ENCODE data around the gene LBP. TPM values are rescaled to one million over a fixed set of nuclear protein-coding genes. Genes with fewer than 3 reads are reported as not detected.

The LBP gene
- total and polyA plus RNA-seq, 2 donors (not counting 1 experiment from before 2014, with no cell fraction given), result not detected

DNA sequence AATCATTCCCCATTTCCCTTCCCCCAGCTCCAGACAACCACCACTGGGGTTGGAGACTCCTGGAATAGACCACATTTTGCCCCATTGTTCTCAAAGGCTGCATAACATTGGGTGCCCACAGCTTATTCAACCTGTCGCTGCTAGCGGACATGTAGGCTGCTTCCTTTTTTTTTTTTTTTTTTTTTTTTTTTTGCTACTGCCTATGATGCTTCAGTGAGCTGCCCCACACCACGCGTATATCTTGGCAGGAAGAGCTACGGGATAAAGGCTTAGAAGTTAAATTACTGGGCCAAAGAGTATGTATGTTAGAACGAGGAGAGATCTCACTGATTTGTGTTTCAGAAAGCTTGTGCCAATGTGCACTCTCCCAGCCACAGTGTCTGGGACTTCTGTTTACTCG, 7.0 kb downstream of the LBP start:
- Histone ChIP-seq H3K4me1 (ENCODE audit: control insufficient read depth in 2 of 2, insufficient read depth in 2 of 2, low read length in 2 of 2) (no peaks in the 10 kb centered on the region), H3K36me3 (replicated peaks in 1 of 2; ENCODE audit: control extremely low read depth in 1 of 2, control insufficient read depth in 1 of 2, extremely low read depth in 1 of 2, insufficient read depth in 2 of 2, low read length in 1 of 2) (no peaks in the 10 kb centered on the region), H4K20me1 (ENCODE audit: control insufficient read depth, insufficient read depth, low read length, poor library complexity, severe bottlenecking) (no peaks in the 10 kb centered on the region), H3K27me3 (replicated peaks in 1 of 4; ENCODE audit: control extremely low read depth in 1 of 4, control insufficient read depth in 3 of 4, insufficient read depth in 4 of 4, low read length in 3 of 4) (peaks cover 0 to 2% (median 0%) of the 10 kb centered on the region in 4 experiments), H3K9ac (ENCODE audit: low read length) (no peak overlapping the region), H3K9me3 (ENCODE audit: control extremely low read depth in 1 of 3, control insufficient read depth in 2 of 3, insufficient read depth in 1 of 3, low read length in 2 of 3) (no peaks in the 10 kb centered on the region), H3K4me3 (ENCODE audit: control extremely low read depth in 1 of 5, extremely low read depth in 1 of 5, insufficient read depth in 1 of 5, low read depth in 2 of 5, low read length in 4 of 5) (no peak overlapping the region), H3K27ac (ENCODE audit: low read length in 2 of 2) (no peak overlapping the region), H3K4me2 (replicated peaks; ENCODE audit: low read depth, low read length, poor library complexity, severe bottlenecking) (no peak overlapping the region), H3K79me2 (ENCODE audit: control insufficient read depth, insufficient read depth, low read length) (no peaks in the 10 kb centered on the region), H2AFZ (ENCODE audit: insufficient read depth, low read depth, low read length, poor library complexity, severe bottlenecking) (no peak overlapping the region)
- Mint-ChIP-seq H3K4me1 (peaks cover 4% of the 10 kb centered on the region), H3K9me3 (ENCODE audit: insufficient read depth) (no peaks in the 10 kb centered on the region), H3K27ac (no peak overlapping the region), H3K4me3 (no peak overlapping the region), H3K27me3 (peaks cover 4% of the 10 kb centered on the region)
- TF ChIP-seq EZH2 (IDR thresholded peaks at IDR 0.05; ENCODE audit: borderline replicate concordance, insufficient read depth, low read depth, low read length, poor library complexity, severe bottlenecking), result no peak
- TF ChIP-seq, protein P1, sequence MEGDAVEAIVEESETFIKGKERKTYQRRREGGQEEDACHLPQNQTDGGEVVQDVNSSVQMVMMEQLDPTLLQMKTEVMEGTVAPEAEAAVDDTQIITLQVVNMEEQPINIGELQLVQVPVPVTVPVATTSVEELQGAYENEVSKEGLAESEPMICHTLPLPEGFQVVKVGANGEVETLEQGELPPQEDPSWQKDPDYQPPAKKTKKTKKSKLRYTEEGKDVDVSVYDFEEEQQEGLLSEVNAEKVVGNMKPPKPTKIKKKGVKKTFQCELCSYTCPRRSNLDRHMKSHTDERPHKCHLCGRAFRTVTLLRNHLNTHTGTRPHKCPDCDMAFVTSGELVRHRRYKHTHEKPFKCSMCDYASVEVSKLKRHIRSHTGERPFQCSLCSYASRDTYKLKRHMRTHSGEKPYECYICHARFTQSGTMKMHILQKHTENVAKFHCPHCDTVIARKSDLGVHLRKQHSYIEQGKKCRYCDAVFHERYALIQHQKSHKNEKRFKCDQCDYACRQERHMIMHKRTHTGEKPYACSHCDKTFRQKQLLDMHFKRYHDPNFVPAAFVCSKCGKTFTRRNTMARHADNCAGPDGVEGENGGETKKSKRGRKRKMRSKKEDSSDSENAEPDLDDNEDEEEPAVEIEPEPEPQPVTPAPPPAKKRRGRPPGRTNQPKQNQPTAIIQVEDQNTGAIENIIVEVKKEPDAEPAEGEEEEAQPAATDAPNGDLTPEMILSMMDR (IDR thresholded peaks at IDR 0.05), result no peak
- 74% methylated on average over 3 of the region's 7 CpGs for WGBS (ENCODE audit: insufficient coverage)
- intact Hi-C loops (cut with micrococcal nuclease), result no loop called here
- ChIA-PET POLR2A (no interaction called here), CTCF (interaction anchor here (0.9 kb wide), 1 partner anchor 295 kb away, joined by 3 read pairs; no protein-coding TSS in a partner anchor)
- DNase-seq, result no peak
- no peak for ATAC-seq (ENCODE audit: low read depth)

- DNase-seq (no peak), ATAC-seq (ENCODE audit: low read depth) (no peak)
- H3K4me1 Mint-ChIP-seq, result peaks cover 4% of the 10 kb centered on the region
- H3K36me3 ChIP-seq (replicated peaks in 1 of 2; ENCODE audit: control extremely low read depth in 1 of 2, control insufficient read depth in 1 of 2, extremely low read depth in 1 of 2, insufficient read depth in 2 of 2, low read length in 1 of 2), result no peaks in the 10 kb centered on the region
- H3K27ac ChIP-seq (ENCODE audit: low read length in 2 of 2), result no peak overlapping the region
- H2AFZ ChIP-seq (ENCODE audit: insufficient read depth, low read depth, low read length, poor library complexity, severe bottlenecking), result no peak overlapping the region
- no peak for TF ChIP-seq EZH2 (IDR thresholded peaks at IDR 0.05; ENCODE audit: borderline replicate concordance, insufficient read depth, low read depth, low read length, poor library complexity, severe bottlenecking)
- TF ChIP-seq, protein P1 (IDR thresholded peaks at IDR 0.05), result no peak
- no peaks in the 10 kb centered on the region for H3K9me3 ChIP-seq (ENCODE audit: control extremely low read depth in 1 of 3, control insufficient read depth in 2 of 3, insufficient read depth in 1 of 3, low read length in 2 of 3)
- 98% methylated on average over 10 of the region's 10 CpGs for WGBS (ENCODE audit: insufficient coverage)
- peaks cover 4% of the 10 kb centered on the region for H3K27me3 Mint-ChIP-seq
- H3K79me2 ChIP-seq (ENCODE audit: control insufficient read depth, insufficient read depth, low read length), result no peaks in the 10 kb centered on the region
- no peak overlapping the region for H3K4me2 ChIP-seq (replicated peaks; ENCODE audit: low read depth, low read length, poor library complexity, severe bottlenecking)
- H3K27ac Mint-ChIP-seq, result no peak overlapping the region
- ChIA-PET POLR2A (no interaction called here), CTCF (no interaction called here)
- no peaks in the 10 kb centered on the region for H3K9me3 Mint-ChIP-seq (ENCODE audit: insufficient read depth)
- H3K4me1 ChIP-seq (ENCODE audit: control insufficient read depth in 2 of 2, insufficient read depth in 2 of 2, low read length in 2 of 2), result no peaks in the 10 kb centered on the region
- intact Hi-C loops (cut with micrococcal nuclease), result no loop called here
- peaks cover 0 to 2% (median 0%) of the 10 kb centered on the region in 4 experiments for H3K27me3 ChIP-seq (replicated peaks in 1 of 4; ENCODE audit: control extremely low read depth in 1 of 4, control insufficient read depth in 3 of 4, insufficient read depth in 4 of 4, low read length in 3 of 4)
- H3K9ac ChIP-seq (ENCODE audit: low read length), result no peak overlapping the region
- H3K4me3 ChIP-seq (ENCODE audit: control extremely low read depth in 1 of 5, extremely low read depth in 1 of 5, insufficient read depth in 1 of 5, low read depth in 2 of 5, low read length in 4 of 5), result no peak overlapping the region
- no peak overlapping the region for H3K4me3 Mint-ChIP-seq
- no peaks in the 10 kb centered on the region for H4K20me1 ChIP-seq (ENCODE audit: control insufficient read depth, insufficient read depth, low read length, poor library complexity, severe bottlenecking)
Observed at GRCh38 chr20:38354227-38354626, 7.9 kb downstream of the LBP start.

Data from B cell (primary cell).